Common myeloid progenitor, CD34-positive (primary cell): ENCODE results near the gene OLFML1.

Experiments used
- CTCF ChIA-PET: fragments of 350-600 bp; sonication (Branson Sonifier 250); formaldehyde crosslinking; loops from one replicate; lab custom pipeline; 2021; ENCODE audit warnings: antibody characterized with exemption; lab: Charles Lee
- POLR2A ChIA-PET: fragments of 350-600 bp; sonication (Branson Sonifier 250); formaldehyde crosslinking; loops from one replicate; lab custom pipeline; 2021; ENCODE audit warnings: antibody characterized with exemption; lab: Charles Lee
- DNase-seq, 3 donors: peaks; one replicate each; pipeline versions ENCODE4 v3.0.0 to v3.0.0-alpha.2; 2013
- H3K27ac ChIP-seq, 2 experiments: 1 replicate in 1 of 2; 2 replicates in 1 of 2; pipeline ENCODE4 v1.7.0; 2013; ENCODE audit warnings: inconsistent platforms in 2 of 2, low read length in 2 of 2, mild to moderate bottlenecking in 2 of 2, low read depth in 1 of 2, moderate library complexity in 1 of 2; ENCODE audit not compliant: severe bottlenecking in 2 of 2, insufficient read depth in 1 of 2, poor library complexity in 1 of 2
- H3K27me3 ChIP-seq, 5 experiments: replicated peaks in 2 of 5; 1 replicate in 3 of 5; 2 replicates in 2 of 5; pipeline versions ENCODE4 v1.6.1 to v1.7.0; 2013; ENCODE audit warnings: low read length in 4 of 5, mild to moderate bottlenecking in 2 of 5, moderate library complexity in 2 of 5, inconsistent platforms in 1 of 5; ENCODE audit not compliant: insufficient read depth in 5 of 5, control insufficient read depth in 4 of 5
- H3K36me3 ChIP-seq, 4 experiments: 1 replicate in 2 of 4; 2 replicates in 2 of 4; pipeline versions ENCODE4 v1.6.1 to v1.7.0; 2013; ENCODE audit warnings: low read length in 3 of 4, control low read depth in 1 of 4, mild to moderate bottlenecking in 1 of 4; ENCODE audit not compliant: control insufficient read depth in 4 of 4, insufficient read depth in 4 of 4
- H3K4me1 ChIP-seq, 4 experiments: 1 replicate in 3 of 4; 2 replicates in 1 of 4; pipeline versions ENCODE4 v1.6.1 to v1.7.1; 2013; ENCODE audit warnings: low read length in 3 of 4, mild to moderate bottlenecking in 3 of 4, control low read depth in 1 of 4, inconsistent platforms in 1 of 4, moderate library complexity in 1 of 4; ENCODE audit not compliant: control insufficient read depth in 4 of 4, insufficient read depth in 4 of 4; ENCODE audit errors: control extremely low read depth in 1 of 4
- H3K4me3 ChIP-seq, 7 experiments: 1 replicate in 4 of 7; 2 replicates in 3 of 7; pipeline versions ENCODE4 v1.5.1 to v1.7.0; 2013; ENCODE audit warnings: mild to moderate bottlenecking in 7 of 7, low read length in 6 of 7, moderate library complexity in 6 of 7, inconsistent platforms in 2 of 7, low read depth in 2 of 7, control low read depth in 1 of 7; ENCODE audit not compliant: insufficient read depth in 4 of 7, control insufficient read depth in 1 of 7; ENCODE audit errors: extremely low read depth in 1 of 7
- H3K9me3 ChIP-seq, 5 experiments: 1 replicate in 4 of 5; 2 replicates in 1 of 5; pipeline versions ENCODE4 v1.6.1 to v1.7.1; 2013; ENCODE audit warnings: low read length in 4 of 5, mild to moderate bottlenecking in 2 of 5, inconsistent platforms in 1 of 5, low read depth in 1 of 5, moderate library complexity in 1 of 5; ENCODE audit not compliant: control insufficient read depth in 4 of 5, insufficient read depth in 2 of 5; ENCODE audit errors: control extremely low read depth in 1 of 5
- WGBS: methylation state at CpG from one replicate; pipeline ENCODE4 v1.1.5; 2013; ENCODE audit not compliant: insufficient coverage; 5-methylcytosine and 5-hydroxymethylcytosine counted together

OLFML1 gene

DNA sequence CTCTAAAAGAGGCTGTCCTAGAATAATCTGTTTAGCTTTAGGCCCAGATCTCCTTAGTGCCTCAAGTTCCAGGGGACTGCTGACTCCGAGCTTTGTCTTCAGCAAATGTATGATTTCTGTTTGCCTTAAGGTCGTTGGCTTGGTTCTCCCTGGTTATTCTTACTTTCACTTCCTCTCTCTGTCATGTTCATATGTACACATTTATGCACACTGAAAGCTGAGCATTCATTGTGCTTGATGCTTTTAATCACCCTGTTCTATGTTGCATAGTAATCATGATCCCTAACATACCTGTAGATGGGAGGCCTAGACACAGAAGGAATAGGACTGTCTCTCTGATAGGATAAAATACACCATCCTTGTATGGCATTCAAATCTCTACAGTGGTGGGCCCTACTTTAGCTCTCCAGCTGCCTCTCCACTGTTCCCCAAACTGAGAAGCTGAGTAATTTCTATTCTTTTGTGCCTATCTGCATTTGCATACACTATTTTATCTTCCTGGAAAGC is 35.7 kb downstream of the OLFML1 start:
- no peaks in the 10 kb centered on the region for H3K36me3 ChIP-seq
- H3K27me3 ChIP-seq, result peaks cover 0 to 11% (median under 1%) of the 10 kb centered on the region in 5 experiments
- no peak overlapping the region for H3K4me3 ChIP-seq
- no peak overlapping the region for H3K27ac ChIP-seq
- no peaks in the 10 kb centered on the region for H3K9me3 ChIP-seq
- H3K4me1 ChIP-seq, result no peaks in the 10 kb centered on the region
- ChIA-PET CTCF (interaction anchor here (0.8 to 1.6 kb wide), 5 partner anchors 8 to 60 kb away, joined by 3 to 10 read pairs (median 4); partner anchors contain the start of gene PPFIBP2), POLR2A (no interaction called here)
- peak in 1 of 3 donors; percentile 15 for DNase-seq
- WGBS, result 14% methylated on average over 1 of the region's 2 CpGs

DNA sequence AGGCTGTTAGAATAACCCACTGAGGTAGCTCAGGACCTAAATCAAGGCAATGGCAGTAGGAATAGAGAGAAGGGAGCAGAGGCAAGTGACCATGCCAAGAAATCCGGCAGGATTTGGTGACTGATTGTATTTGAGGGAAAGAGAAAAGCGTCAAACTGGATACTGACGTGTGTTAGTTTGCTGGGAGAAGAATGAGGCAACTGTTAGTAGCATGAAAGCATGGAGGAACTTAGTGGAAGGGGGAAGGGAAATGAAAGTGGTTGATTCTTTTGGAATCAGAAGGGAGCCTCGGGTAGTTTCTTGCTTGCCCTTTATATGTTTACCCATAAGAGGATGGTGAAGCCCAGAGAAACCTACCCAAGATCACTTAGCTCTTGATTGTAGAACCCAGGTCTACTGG is 36.8 kb downstream of the OLFML1 start:
- Histone ChIP-seq H3K4me1 (no peaks in the 10 kb centered on the region), H3K36me3 (no peaks in the 10 kb centered on the region), H3K27ac (no peak overlapping the region), H3K27me3 (peaks cover 0 to 7% (median 0%) of the 10 kb centered on the region in 5 experiments), H3K4me3 (no peak overlapping the region), H3K9me3 (no peaks in the 10 kb centered on the region)
- ChIA-PET CTCF (interaction anchor here (1.5 to 1.6 kb wide), 3 partner anchors 9 to 21 kb away, joined by 4 to 10 read pairs (median 7); partner anchors contain the start of gene PPFIBP2), POLR2A (no interaction called here)
- no peak for DNase-seq
- WGBS, result 89% methylated on average over 3 of the region's 4 CpGs

DNA sequence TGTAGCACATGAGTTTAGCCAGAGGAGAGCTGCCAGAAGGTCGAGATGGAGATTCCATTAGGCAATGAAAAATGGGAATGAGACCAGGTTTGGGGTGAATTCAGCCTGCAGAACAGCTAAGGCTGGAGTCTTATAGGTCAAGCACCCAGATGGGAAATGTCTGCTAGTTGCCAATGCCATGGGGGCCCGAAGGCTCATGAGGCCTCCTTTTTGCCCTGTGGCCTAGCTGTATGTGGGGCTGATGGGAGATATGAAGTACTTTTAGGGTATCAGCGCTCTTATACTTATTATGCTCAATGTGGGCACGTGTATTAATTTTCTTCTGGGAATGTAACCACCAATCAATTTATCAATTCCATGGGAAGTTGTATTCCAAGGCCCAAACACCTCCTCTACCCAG is 37.2 kb downstream of the OLFML1 start:
- Histone ChIP-seq H3K9me3 (no peaks in the 10 kb centered on the region), H3K4me3 (no peak overlapping the region), H3K27me3 (peaks cover 0 to 7% (median 0%) of the 10 kb centered on the region in 5 experiments), H3K27ac (no peak overlapping the region), H3K4me1 (no peaks in the 10 kb centered on the region), H3K36me3 (no peaks in the 10 kb centered on the region)
- DNase-seq, result no peak
- 100% methylated on average over 2 of the region's 4 CpGs for WGBS
- ChIA-PET CTCF (interaction anchor here (1.6 kb wide), 1 partner anchor 12 kb away, joined by 7 read pairs; no protein-coding TSS in a partner anchor), POLR2A (no interaction called here)

DNA sequence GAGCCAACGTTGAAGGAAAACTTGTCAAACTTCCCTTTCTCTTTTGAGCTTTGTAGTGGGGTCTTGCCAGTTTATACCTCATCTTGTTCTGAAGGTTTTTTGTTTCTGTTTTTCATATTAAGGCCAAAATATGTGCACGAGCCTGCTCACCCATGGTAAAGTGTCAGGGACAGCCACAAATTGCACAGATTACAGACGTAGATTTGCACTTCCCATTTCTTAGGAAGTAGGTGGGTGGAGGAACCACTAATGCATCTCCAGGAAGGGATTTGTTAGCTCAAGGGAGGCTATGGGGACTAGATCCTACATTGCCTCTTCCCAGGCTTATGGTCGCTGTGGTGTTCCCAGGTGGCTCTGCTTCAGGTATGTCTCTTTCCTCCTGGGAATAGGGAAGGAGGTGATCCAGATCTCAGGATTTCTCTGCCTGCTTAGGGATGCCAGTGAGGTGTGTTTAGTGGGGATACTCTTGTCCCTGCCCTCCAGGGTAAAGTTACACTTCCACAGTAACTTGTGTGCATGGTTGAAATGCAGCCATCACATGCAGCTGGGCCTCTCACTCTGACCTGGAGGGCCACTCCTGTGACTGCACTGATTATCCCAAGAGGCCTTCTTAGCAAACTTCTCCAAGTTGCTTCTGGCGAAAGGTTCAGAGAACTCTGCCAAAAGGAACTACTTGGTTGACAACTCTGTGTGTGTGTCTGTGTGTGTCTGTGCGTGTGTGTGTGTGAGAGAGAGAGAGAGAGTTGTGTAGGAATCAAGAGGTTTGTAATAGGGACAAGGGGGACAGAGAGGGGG is 38.3 kb downstream of the OLFML1 start:
- POLR2A ChIA-PET, result no interaction called here
- Histone ChIP-seq H3K27me3 (peaks cover 0 to 7% (median 0%) of the 10 kb centered on the region in 5 experiments), H3K4me3 (no peak overlapping the region), H3K36me3 (no peaks in the 10 kb centered on the region), H3K4me1 (no peaks in the 10 kb centered on the region), H3K9me3 (no peaks in the 10 kb centered on the region), H3K27ac (no peak overlapping the region)
- 84% methylated on average over 5 of the region's 6 CpGs for WGBS
- no peak for DNase-seq
- CTCF ChIA-PET, result no interaction called here

DNA sequence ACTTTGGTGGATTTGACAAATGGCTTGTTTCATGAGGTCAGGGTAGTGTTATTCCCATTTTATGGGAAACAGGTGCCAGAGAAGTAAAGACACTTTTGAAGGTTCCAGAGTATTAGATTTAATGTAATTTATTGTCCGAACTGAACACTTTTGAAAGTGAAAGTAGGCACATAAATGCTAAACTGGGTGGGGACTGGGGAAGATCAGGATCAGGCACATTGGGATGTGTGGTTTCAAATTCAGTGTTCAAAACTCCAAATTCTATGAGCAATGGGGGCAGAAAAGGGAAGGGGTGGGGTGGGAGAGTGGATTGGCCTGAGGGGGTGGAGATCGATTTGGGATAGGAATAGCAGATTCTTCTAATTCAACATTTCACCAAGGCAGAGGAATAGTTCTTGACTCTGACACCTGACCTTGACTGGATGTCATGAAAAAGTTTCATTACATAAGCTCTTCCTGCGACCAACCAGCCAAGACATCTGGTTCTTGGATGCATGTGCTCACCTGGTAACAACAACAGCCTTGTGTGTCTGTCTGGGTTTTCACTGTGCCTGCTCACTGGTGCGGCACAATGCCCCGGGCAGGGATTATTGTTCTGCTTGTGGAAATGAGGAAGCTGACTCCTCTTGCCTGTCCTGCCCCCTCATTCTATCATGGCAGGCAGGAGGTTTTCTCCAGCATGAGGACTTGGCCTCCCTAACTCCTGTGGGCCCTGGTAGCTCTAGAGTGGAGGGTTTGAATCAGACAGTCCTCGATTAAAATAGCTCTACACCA is 39.3 kb downstream of the OLFML1 start:
- no peak overlapping the region for H3K27ac ChIP-seq

DNA sequence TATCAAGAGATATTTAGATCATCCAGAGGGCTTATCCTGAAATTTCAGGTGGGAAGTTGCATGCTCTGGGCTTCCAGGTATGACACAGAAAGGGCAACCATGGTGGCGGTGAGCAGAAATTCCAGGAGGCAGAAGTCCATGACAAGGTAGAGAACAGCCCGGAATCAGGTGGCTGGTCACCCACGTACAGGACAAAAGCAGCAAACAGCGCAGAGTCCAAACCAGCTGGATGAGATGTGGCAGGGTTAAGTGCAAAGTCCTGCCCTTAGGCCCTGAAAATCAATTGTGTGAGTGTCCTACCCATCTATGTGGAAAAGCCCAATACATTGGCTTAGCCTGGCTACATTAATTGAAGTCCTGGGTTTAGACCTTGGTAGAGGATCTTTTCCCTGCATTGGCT is 40.1 kb downstream of the OLFML1 start:
- peaks cover 0 to 7% (median 0%) of the 10 kb centered on the region in 5 experiments for H3K27me3 ChIP-seq
- H3K4me1 ChIP-seq, result no peaks in the 10 kb centered on the region
- no peaks in the 10 kb centered on the region for H3K9me3 ChIP-seq
- CTCF ChIA-PET, result interaction anchor here (0.8 kb wide), 1 partner anchor 9 kb away, joined by 3 read pairs; no protein-coding TSS in a partner anchor
- H3K27ac ChIP-seq, result no peak overlapping the region
- no peaks in the 10 kb centered on the region for H3K36me3 ChIP-seq
- H3K4me3 ChIP-seq, result no peak overlapping the region
- POLR2A ChIA-PET, result no interaction called here
- 100% methylated on average over 4 of the region's 4 CpGs for WGBS
- DNase-seq, result no peak

More for the DNA sequence above, 39.3 kb downstream of the OLFML1 start:
- no peaks in the 10 kb centered on the region for H3K9me3 ChIP-seq
- WGBS, result 90% methylated on average over 4 of the region's 6 CpGs
- POLR2A ChIA-PET, result no interaction called here
- no peak overlapping the region for H3K4me3 ChIP-seq
- CTCF ChIA-PET, result interaction anchor here (0.8 to 1.1 kb wide), 2 partner anchors 8 to 47 kb away, joined by 3 read pairs; no protein-coding TSS in a partner anchor
- peaks cover 0 to 7% (median 0%) of the 10 kb centered on the region in 5 experiments for H3K27me3 ChIP-seq
- peak in 1 of 3 donors; percentile 42 for DNase-seq
- no peaks in the 10 kb centered on the region for H3K4me1 ChIP-seq
- H3K36me3 ChIP-seq, result no peaks in the 10 kb centered on the region
